C4-2B (cell line): Measurements from ENCODE around the gene TPGS2.

Experiments
- CTCF ChIP-seq: fragments of 450-650 bp; conservative IDR thresholded peaks from 2 replicates; pipeline ENCODE4 v1.5.1; 2017; ENCODE audit warnings: mild to moderate bottlenecking
- ZFX ChIP-seq: fragments of 450-650 bp; IDR thresholded peaks from 2 replicates; pipeline ENCODE4 v1.6.1; 2017

- TF ChIP-seq CTCF (no peak), ZFX (no peak)
These were observed 69.5 kb downstream of the TPGS2 start for GRCh38 chr18:36759167-36759776.
